ENCODE measurements around the gene SMIM5.

SMIM5 gene

DNA sequence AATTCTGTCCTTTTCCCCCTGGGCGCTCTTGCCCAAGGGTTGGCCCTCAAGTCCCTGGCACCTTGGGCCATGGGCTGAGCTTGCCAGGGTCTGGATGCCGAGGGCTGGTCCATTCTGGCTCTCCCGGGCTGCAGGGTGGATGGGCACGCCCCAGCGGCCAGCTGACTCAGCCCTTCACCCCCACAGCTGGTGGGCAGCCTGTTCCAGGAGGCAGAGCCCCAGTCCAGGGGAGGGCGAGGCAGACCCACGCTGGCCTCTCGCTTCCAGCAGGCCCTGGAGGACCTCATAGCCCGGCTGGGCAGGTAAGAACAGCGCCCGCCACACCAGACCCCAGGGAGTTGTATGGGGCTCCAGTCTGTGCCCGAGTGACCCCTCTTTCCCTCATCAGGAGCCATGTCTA lies 30.6 kb upstream of the SMIM5 start:
- DNase-seq (ENCODE audit: low read depth in 1 of 2, low spot score in 1 of 2) = no peak

DNA sequence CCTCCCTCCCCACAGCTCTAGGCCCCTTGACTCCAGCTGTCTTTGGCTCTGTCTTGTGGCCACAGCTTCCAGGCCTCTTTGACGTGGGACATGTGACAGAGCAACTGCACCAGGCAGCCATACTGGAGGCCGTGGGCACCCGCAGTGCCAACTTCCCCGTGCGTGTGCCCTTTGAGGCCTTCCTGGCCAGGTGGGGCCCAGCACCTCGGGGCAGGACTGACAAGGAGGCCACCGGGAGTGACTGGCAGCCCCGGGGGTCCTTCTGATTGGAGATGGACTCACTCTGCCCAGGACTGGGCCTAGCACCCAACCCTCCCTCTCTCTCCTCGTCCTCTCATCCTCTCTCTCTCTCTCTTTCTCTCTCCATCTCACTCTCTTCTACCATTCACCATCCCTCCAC lies 30.1 kb upstream of the SMIM5 start:
- no peak for DNase-seq (ENCODE audit: low read depth in 1 of 2, low spot score in 1 of 2)

DNA sequence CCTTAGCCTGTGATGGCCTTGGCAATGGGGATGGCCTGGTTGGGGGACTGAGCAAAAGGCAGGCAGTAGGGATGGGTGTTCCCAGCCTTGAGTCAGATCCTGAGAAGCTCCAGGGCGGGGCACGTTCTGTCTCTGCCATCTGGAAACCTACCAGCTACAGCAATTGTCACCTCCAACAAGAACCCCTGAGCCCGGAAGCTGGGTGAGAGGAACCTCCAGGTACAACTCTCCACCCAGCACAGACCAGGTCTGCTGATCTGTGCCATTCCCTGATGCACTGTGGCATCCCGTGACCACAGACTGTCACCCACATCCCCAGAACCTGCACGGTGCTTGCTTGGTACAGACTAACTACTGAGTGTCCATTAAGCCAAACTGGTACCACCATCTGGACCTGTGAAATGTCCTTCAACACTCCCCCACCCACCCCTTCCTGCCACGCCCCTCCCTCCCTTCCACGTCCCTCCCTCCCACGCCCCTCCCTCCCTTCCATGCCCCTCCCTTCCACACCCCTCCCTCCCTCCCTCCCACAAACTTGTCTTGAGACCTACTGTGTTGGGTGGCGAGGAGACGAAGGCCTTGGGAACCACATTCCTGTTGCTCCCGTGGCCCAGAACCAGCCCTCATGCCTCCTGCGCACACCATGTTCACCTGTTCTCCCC lies 29.1 kb upstream of the SMIM5 start:
- DNase-seq (ENCODE audit: low read depth in 1 of 2, low spot score in 1 of 2) = no peak

DNA sequence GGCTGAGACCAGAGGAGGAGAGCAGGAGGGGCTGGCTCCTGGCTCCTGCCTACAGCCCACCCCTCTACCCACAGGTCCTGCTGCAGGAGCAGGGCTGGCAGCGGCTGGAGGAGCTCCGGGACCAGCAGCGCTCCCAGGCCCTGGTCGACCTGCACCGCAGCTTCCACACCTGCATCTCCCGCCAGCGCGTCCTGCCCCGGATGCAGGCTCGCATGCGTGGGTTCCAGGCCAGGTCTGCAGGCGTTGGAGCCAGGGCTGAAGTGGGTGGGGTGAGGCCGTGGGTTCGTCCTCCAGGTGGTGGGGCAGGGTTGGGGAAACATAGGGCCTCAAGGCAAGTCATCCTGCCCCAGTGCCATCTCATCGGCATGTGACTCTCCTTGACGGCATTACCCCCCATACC lies 27.4 kb upstream of the SMIM5 start:
- DNase-seq (ENCODE audit: low read depth in 1 of 2, low spot score in 1 of 2) = no peak

DNA sequence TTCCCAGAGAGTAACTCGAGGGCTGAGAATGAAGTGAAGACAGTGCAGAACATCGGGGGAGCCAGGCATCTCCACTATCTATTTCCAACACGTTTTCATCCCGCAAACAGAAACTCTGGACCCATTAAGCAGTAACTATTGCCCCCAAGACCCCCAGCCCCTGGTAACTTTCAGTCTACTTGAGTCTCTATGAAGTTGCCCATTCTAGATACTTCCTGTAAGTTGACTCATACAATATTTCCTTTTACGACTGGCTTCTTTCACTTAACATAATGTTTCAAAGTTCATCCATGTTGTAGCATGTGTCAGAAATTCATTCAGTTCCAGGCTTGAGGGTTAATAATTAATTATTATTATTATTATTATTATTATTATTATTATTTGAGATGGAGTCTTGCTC lies 26.1 kb upstream of the SMIM5 start:
- DNase-seq (ENCODE audit: low read depth in 1 of 2, low spot score in 1 of 2) = no peak

DNA sequence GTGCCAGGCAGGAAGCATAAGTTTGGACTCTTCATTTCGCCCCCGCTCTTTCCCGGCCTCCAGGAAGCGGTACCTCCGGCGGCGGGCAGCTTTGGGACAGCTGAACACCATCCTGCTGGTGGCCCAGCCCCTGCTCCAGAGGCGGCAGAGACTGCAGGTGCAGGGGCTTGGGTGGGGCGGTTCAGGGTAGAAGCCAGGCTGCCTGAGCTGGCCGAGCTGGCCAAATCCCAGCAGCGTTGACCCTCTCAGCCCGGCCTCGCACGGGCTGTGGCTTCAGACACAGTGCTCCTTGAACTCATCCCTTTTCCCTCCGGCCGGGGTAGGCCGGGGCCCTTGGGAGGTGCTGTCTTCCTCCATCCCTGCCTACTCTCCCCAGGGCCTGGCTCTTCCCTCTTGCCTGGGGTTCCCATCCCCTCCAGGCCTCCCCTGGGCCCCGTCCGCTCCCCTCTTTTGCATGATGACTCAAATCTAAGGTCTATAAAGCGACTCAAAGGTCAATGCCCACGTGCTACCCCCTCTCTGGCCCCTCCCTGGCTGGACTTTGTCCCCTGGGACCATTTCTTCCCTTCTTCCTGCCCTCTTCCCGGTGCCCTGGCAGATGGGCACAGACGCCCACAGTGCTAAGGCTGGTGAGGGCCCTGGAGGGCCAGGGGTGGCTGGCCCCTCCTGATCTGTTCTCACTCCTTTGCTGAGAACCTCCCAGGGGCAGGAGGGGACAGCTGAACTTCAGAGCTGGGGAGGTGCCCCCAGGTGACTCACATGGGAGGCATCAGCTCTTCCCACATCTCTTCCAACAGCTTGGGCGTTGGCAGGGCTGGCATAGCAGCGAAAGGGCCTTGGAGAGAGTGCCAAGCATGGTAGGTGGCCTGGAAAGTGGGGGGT lies 22.9 kb upstream of the SMIM5 start:
- DNase-seq (ENCODE audit: low read depth in 1 of 2, low spot score in 1 of 2) = no peak

DNA sequence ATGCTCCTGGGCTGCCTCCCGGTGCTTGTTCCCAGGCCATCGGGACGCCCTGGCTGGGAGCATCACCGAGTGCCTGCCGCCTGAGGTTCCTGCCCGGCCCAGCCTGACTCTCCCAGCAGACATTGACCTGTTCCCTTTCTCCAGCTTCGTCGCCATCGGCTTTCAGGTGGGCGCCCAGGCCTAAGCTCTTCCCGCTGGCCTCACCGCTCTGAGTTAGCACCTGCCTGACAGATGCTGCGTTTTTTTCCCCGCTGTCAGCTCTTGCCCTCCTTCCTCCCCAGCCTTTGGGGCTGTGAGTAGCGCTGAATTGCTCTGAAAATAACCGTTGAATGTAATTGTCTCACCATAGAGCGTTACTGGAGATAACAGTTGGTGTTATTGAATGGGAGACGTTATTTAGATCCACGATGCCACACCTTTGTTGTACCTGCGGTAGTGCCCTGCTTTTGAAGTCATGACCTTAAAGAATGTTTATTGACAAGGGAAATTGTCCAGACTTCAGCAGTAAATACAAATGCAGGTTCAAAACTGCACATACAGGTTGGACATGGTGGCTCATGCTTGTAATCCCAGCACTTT lies 21.3 kb upstream of the SMIM5 start:
- DNase-seq (ENCODE audit: low read depth in 1 of 2, low spot score in 1 of 2) = no peak

DNA sequence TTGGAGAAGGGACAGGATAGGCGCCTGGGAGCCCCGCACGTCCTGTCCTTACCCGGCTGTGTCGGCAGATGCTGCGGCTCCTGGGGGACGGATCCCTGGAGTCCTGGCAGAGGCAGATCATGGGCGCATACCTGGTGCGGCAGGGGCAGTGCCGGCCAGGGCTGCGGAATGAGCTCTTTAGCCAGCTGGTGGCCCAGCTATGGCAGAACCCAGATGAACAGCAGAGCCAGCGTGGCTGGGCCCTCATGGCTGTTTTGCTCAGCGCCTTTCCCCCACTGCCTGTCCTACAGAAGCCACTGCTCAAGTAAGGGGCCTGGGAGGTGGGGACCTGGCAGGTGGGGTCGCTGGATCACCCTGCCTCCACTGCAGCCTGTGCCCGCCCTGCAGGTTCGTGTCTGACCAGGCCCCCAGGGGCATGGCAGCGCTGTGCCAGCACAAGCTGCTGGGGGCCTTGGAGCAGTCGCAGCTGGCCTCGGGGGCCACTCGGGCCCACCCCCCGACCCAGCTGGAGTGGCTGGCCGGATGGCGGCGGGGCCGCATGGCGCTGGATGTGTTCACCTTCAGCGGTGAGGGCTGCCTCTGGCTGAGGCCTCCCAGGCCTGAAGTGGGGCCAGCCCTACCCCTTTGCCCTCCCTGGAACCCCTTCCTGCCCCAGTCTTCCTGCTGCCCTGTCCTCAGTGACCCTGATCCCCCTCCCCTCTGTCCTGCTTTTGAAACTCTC lies 20.2 kb upstream of the SMIM5 start:
- no peak for DNase-seq (ENCODE audit: low read depth in 1 of 2, low spot score in 1 of 2)

DNA sequence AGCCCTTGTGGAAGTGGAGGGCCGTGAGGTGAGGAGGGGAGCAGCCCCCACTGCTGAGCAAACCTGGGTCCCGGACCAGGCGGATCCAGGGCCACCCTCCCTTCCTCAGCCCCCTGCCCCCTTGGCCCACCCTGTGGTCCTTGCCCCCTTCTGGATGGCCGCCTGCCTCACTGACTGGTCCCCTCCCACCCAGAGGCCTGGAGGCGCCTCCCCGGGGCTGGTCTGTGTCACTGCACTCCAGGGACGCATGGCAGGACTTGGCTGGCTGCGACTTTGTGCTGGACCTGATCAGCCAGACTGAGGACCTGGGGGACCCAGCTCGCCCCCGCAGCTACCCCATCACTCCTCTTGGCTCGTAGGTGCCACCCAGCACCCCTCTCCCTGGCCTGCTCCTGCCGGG lies 19.2 kb upstream of the SMIM5 start:
- no peak for DNase-seq (ENCODE audit: low read depth in 1 of 2, low spot score in 1 of 2)

DNA sequence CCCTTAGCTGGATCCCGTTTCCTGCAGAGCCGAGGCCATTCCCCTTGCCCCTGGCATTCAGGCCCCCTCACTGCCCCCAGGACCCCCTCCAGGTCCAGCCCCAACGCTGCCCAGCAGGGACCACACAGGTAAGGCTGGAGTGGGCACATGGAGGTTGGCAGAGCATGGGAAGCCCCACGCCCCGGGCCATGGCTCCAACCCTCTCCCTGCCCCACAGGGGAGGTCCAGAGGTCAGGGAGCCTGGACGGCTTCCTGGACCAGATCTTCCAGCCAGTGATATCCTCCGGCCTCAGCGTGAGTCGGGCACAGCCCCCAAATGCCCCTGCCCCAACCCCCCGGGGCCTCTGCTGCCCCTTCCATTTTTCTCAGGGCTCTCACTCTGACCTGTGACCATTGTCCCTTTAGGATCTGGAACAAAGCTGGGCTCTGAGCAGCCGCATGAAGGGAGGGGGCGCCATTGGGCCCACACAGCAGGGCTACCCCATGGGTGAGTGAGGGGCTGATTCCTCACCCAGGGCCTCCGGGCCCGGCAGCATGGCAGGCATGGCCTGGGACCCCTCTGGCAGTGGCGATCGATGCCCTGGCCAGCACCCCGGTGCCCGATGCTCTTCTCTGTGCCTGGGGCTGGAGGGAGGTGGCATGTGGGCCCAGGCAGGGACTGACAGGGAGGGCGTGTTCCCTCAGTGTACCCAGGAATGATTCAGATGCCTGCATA lies 18.5 kb upstream of the SMIM5 start:
- DNase-seq (ENCODE audit: low read depth in 1 of 2, low spot score in 1 of 2) = no peak

DNA sequence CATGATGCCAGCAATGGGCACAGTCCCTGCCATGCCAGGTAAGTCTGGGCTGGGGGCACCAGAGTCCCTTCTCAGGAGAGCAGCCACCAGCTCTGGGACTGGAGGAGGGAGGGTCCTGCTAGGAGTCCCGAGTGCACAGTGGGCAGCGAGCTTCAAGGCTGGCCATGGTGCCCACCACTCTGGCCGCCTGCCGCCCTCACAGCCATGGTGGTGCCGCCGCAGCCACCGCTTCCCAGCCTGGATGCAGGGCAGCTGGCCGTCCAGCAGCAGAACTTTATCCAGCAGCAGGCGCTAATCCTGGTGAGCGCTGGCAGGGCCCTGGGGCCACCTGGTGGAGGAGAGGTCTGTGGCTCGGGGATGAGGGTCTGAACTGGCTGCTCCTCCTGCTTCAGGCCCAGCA lies 17.9 kb upstream of the SMIM5 start:
- no peak for DNase-seq (ENCODE audit: low read depth in 1 of 2, low spot score in 1 of 2)

DNA sequence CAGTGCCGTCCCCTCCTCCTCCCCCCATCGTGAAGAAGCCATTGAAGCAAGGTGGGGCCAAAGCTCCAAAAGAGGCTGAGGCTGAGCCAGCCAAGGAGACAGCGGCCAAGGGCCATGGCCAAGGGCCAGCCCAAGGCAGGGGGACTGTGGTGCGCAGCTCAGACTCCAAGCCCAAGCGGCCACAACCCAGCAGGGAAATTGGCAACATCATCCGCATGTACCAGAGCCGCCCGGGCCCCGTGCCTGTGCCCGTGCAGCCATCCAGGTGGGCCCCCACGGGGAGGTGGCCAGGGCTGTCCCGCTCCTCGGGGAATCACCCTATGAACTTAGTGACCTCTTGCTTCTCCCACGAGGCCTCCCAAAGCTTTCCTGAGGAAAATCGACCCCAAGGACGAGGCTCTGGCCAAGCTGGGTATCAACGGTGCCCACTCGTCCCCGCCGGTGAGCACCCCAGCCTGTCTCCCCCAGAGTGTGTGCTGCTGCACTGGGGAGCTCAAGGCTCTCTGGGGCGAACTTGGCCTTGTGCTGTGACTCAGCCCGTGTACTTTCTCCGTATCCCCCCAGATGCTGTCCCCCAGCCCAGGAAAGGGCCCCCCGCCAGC lies 16.6 kb upstream of the SMIM5 start:
- no peak for DNase-seq (ENCODE audit: low read depth in 1 of 2, low spot score in 1 of 2)

DNA sequence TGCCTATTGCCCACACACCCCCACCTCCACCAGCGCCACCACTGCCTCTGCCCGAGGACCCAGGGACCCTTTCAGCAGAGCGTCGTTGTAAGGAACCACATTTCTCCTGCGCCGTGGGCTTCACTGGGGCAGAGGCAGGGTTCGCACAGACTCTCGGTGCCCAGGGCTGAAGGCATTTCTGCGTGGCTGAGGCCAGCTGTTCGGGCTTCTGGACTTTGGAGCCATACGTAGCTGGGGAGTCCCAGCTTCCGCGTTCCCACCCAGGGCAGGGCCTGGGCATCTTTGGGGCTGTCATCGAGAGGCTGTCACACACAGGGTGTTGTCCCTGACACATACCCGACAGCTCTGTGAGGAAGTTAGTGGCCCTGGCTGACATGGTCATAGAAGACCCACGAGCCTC lies 16.0 kb upstream of the SMIM5 start:
- no peak for DNase-seq (ENCODE audit: low read depth in 1 of 2, low spot score in 1 of 2)

DNA sequence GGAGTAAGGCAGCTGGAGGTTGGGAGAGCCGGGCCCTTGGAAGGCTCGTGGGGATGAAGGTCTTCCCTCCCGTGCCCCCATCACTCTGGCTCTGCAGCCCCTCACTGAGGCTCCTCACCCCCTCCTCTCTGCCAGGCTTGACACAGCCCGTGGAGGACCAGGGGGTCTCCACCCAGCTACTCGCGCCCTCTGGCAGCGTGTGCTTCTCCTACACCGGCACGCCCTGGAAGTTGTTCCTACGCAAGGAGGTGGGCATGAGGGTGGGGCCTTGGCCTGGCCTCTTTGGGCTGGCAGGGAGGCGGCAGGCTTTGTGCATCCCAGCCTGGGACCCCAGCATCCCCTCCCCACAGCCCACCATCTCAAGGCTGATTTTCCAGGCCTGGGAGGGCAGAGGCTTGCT lies 15.6 kb upstream of the SMIM5 start:
- no peak for DNase-seq (ENCODE audit: low read depth in 1 of 2, low spot score in 1 of 2)

DNA sequence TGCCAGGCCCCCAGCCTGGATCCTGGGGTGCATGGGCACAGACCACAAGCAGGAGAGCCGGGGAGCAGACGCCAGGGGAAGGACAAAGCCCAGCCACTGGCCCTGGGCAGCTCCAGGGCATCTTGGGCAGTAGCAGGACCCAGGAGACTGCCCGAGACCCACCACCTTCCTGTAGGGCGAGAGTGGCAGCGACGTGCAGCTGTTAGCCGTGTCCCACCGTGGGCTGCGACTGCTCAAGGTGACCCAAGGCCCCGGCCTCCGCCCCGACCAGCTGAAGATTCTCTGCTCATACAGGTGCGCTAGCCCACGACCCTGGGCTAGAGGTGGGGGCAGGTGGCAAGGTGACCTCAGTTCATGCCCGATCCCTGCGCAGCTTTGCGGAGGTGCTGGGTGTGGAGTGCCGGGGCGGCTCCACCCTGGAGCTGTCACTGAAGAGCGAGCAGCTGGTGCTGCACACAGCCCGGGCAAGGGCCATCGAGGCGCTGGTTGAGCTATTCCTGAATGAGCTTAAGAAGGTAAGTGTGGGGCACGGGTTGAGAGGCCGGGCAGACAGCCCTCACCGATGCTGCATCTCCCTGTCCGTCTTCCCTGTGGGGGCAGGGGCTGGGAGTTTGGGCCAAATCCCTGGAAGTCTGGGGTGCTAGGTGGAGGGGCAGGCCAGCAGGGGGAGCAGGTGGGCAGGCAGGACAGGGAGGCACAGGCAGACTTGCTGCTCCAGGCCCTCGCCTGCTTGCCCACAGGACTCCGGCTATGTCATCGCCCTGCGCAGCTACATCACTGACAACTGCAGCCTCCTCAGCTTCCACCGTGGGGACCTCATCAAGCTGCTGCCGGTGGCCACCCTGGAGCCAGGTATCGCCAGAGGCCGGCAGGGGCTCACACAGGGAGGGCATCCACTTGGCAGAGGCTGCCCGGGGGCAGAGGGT lies 13.5 kb upstream of the SMIM5 start:
- DNase-seq (ENCODE audit: low read depth in 1 of 2, low spot score in 1 of 2) = no peak

DNA sequence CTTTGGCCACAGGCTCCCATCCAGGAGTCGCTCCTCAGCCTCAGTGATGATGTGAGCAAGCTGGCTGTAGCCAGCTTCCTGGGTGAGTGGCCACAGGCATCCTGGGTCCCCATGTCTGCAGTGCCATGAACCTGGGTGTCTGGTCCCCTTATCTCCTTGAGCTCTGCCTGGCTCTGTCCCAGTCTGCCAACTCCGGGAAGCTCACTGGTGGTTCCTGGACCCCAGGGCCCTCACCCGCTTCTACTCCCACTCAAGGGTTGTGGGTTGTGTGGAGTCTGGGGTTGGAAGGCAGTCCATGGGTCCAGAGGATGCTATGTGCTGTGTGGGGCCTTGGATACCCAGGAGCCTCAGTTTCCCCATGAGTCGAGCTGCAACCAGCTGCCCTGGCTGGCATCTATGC lies 11.7 kb upstream of the SMIM5 start:
- DNase-seq (ENCODE audit: low read depth in 1 of 2, low spot score in 1 of 2) = no peak

DNA sequence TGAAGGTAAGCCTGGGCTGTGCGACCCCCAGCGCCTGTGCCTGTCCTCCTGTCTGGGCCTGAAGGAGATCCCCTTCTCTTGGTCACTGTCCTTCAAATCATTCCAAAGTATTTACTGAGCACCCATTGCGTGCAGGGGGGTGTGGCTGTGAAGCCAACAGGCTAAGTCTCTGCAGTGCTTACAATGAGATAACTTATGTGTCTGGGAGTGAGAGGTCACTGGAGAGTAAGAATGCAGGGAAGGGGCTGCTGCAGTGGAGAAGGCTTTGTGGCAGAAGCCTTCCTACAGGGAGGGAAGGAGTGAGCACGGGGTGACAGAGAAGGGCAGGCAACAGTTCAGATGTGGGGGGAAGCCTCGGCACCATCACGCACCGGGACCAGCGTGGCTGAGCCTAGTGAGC lies 11.2 kb upstream of the SMIM5 start:
- no peak for DNase-seq (ENCODE audit: low read depth in 1 of 2, low spot score in 1 of 2)

DNA sequence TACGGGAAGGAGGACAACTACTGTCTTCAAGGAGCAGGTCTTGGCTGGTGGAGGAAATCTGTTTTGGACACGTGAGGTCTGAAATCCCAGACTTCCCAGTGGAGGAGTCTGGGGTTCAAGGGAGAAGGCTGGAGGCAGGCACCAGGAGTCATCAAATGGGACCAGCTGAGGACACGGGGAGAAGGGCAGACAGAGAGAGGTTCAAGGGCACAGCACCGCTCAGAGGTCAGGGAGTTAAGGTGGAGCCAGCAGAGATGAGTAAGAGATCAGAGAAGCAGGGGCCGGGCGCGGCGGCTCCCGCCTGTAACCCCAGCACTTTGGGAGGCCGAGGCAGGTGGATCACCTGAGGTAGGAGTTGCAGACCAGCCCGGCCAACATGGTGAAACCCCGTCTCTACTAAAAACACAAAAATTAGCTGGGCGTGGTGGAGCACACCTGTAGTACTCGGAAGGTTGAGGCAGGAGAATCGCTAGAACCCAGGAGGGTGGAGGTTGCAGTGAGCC lies 10.4 kb upstream of the SMIM5 start:
- no peak for DNase-seq (ENCODE audit: low read depth in 1 of 2, low spot score in 1 of 2)

DNA sequence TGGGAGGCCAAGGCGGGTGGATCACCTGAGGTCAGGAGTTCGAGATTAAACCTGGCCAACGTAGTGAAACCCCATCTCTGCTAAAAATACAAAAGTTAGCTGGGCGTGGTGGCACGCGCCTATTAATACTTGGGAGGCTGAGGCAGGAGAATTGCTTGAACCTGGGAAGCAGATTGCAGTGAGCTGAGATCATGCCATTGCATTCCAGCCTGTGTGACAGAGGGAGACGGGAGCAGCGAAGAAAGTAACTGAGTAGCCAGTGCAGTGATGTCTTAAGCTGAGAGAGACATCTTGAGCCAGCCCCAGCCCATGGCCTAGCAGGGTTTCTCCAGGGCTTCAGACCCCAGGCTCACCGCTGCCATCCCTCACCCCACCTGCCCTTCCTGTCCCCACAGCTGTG lies 9.8 kb upstream of the SMIM5 start:
- DNase-seq (ENCODE audit: low read depth in 1 of 2, low spot score in 1 of 2) = no peak

DNA sequence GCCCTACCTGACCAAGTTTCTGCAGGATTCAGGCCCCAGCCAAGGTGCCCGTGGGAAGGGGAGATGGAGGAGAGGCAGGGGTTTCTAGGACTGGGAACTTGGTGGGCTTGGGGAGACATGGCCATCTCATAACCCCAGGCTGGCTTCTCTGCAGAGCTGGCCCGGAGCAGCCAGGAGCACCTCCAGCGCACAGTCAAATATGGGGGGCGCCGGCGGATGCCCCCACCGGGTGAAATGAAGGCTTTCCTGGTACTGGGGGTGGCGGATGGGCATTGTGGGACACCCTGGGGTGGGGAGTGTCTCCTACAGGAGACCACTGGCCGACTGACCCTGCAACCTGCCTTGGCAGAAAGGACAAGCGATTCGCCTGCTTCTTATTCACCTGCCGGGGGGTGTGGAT lies 9.2 kb upstream of the SMIM5 start:
- no peak for DNase-seq (ENCODE audit: low read depth in 1 of 2, low spot score in 1 of 2)
